GM19463 (cell line): ENCODE measurements around the gene ASGR1.

ENCODE experiments used
- ATAC-seq: cut with Tn5 transposase; IDR thresholded peaks from one replicate; pipeline ENCODE4 v1.9.1; 2021; ENCODE audit warnings: mild to moderate bottlenecking, moderate library complexity; ENCODE audit not compliant: unreplicated experiment

ASGR1 gene

DNA sequence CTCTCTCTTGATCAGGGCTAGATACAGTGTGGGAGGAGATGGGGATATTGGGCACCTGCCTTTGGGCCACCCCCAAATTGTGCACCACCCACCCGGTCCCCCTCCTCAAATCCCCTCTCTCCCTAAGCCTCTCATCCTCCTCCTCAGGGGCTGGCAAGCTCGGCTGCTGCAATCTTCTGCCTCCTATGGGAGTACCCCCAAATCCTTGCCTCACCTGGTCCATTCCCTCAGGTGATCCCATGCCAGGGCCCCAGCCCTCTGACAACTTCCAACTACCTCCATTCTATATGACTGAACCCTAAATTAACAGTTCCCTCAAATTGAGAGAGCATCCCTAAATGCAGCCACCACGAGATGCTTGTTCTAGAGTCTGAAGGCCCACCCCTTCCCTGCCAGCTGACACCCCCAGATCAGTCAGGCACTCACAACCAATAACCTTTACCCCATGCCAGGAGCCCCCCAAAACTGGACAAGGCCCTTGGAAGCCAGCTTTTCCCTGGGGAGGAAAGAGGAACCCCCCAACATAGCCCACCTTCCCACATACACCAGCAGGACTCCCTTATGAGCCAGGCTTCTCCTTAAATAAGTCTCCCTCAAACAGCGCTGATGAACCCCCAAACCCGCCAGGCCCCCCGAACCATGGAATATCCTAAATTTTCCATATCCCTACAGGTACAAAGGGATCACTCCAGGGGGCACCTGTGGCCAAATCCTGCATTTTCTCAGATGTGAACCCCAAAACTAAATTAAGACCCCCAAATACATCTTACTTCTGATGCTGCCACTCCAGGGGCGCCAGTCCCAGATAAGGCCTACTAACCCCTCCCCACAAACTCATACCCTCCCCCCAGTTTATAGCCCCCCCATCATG, 37.3 kb upstream of the ASGR1 start:
- no peak for ATAC-seq

DNA sequence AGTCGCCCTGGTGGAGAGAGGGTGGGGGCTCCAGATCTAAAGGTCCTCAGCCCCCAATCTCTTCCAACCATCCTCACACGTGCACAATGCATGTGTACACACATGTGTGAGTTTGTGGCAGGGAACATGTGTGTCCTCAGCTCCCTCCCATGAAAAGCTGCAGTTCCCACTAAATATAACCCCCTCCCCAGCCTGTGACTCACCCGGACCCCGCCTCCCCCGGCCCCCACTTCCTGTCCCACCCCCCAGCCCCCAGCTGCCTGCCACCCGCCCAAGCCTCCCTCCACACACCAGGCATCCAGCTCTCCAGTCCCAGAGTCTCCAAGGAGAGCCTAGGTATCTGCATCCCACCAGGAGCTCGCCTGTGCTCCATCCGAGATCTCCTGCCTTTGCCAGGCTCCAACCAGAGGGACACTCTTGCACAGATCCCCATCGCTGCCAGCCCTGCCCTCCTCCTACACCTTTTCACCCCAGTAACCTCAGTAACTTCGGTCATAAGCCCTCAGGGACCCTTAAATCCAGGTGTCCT, 36.5 kb upstream of the ASGR1 start:
- no peak for ATAC-seq

DNA sequence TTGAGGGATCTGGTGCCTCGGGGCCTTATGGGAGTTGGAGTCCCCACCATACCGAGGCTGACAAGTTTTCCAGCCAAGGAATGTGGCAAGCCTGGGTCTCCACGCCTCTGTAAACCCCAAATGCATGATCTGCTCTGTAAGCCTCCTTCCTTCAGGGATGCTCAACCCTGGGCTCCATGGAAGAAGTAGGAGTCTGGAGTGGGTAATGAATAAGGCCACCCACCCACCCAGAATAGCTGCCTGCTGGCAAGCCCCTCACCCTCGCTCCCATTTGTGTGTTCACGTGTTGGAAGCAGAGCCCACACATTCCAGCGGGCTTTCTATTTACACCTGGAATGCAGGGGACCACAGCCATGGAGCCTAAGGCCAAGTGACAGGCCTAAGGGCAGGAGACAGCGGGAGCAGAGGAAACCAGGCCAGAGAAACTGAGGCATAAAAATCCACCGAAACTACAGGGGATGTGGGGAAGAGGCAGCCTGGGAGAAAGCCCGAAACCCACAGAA, 36.0 kb upstream of the ASGR1 start:
- no peak for ATAC-seq

DNA sequence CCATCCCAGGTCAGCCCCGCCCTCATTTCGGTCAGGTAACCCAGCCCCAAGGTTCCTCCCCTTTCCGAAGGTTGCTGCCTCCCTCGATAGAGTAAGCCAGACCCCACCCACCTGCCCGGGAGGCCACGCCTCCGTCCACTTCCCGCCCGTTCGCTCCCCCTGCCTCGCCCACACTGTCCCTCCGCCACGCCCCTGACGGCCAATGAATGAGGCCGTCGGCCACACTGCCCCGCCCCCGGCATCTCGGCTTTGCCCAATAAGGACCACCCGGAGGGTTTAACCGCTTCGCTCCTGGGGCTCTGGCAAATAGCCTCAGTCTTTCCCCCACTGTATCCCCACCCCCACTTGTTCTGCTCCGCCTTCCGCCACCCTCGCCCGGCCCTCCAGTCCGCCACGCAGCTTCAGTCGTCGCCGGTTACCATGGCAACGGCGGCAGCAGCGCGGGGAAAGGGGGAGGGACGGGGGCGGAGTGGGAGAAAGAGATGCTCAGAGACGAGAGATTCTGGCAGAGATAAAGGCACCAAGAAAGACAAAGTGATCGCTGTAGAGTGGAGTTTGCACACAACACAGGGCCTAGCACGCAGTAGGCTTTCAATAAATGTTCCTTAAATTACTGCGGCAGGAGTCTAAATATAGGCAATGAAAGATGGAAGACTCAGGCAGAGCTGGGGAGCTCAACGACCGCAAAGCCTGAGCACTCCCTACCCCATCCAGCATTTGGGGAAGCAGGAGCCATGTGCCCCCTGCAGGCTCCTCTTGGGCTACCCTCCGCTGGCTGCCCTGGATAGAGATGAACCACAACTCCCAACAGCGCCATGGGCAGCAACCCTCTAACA, 35.3 kb upstream of the ASGR1 start:
- peak; percentile 61 for ATAC-seq

DNA sequence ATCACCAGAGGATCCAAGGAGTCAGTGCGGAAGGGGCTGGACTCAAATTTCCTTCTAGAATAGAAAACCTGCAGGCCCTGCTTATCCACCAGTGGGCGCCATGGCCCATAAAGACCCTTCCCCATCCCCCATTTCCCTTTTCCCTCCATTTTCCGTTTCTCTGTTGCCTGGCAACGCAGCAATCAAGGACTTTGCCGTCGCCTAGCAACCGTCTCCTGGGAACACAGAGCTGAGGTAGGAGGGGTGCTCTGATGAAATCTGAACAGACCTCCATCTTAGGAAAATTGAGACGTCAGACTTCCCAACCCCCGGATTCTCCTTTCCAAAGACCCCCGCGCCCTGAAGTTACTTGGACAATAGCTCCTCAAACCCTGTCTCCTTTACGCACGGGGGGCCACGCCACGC, 34.7 kb upstream of the ASGR1 start:
- no peak for ATAC-seq

DNA sequence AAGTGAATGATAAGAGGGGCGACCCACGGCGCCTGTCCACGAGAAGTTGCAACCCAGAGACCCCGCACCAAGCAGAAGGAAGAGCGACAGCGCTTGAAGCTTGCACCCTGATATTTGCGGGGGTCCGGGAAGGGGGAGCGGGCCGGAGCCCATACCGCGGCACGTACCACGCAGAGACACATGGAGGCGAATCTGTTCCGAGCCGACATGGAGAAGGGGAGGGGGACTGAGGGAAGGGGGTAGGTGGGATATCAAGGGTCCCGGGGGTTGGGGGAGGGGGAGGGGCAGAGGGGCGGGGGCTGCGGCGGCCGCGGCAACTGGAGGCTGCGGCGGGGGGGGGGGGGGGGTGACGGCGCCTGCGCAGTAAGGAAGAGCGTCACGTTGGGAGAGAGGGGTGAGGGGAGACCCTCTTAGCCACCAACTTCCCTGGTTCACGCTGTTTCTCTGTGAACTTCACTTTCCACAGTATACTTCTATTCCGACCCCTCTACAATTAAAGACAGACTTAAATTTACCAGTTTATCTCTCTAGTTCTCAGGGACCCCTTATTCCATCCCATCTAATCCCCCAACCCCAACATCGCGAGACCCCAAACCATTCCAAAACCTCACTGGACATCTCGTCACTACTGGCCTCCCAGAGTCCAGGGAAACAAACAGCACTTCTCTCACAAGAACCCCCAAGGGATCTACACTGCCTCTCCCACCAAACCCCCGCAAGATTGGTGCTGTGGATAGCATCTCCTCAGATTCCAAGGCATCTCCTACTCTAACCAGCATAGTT, 32.5 kb upstream of the ASGR1 start:
- ATAC-seq, result no peak

DNA sequence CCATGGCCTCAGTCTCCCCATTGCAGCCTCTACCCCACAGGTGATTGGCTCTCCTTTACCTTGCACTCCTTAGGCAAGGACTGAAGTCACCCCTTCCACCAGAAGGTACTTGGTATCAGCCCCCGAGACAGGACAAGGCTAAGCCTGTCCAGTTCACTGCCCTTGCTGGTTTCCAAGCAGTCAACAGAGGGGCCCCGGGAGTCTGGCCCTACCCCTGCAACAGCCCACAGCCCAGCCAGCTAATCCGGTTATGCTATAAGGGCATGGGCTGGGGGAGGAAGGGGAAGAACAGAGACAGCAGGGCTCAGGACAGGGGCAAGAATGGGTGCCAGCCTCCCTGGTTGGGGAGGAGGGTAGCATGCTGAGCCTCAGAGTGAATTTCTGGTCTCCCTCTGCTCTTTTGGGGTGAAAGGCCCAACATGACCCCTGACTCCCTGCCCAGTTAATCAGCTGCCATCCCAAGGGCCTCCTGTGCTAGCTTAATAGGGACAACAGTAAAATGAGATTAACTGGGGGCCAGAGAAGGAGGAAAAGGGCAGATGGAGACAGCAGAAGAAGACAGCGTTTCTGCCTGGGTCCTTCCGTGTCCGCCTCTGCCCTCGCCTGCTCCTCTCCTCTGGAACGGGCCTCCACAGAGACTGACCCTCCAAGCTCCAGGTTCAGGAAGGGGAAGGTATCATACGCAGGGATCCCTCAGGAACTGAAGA, 29.7 kb upstream of the ASGR1 start:
- ATAC-seq, result no peak

DNA sequence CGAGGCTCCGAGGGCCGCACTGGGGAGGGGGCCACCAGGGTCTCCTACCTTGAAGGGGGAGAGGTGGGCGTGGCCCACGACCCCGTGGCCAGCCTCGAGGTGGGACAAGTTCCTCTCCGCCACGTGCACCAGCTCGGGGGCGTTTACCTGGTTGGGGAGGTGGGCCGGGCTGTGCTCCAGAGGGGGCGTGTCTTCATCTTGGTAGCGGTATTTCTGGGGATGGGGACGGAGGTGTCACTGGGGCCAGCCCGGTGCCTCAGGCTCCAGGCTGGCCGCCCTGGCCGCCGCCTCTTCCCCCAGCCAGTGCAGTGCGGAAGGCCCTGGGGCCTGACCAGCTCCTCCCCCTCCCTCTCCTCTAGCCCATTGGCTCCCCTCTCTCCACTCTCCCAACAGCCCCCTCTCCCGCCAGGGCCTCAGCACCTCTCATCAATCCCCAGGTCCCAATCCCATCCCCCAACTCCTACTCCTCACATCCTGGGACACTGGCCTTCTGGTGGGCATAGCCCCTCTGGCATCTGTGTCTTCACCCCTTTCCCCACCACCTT, 28.9 kb upstream of the ASGR1 start:
- no peak for ATAC-seq

DNA sequence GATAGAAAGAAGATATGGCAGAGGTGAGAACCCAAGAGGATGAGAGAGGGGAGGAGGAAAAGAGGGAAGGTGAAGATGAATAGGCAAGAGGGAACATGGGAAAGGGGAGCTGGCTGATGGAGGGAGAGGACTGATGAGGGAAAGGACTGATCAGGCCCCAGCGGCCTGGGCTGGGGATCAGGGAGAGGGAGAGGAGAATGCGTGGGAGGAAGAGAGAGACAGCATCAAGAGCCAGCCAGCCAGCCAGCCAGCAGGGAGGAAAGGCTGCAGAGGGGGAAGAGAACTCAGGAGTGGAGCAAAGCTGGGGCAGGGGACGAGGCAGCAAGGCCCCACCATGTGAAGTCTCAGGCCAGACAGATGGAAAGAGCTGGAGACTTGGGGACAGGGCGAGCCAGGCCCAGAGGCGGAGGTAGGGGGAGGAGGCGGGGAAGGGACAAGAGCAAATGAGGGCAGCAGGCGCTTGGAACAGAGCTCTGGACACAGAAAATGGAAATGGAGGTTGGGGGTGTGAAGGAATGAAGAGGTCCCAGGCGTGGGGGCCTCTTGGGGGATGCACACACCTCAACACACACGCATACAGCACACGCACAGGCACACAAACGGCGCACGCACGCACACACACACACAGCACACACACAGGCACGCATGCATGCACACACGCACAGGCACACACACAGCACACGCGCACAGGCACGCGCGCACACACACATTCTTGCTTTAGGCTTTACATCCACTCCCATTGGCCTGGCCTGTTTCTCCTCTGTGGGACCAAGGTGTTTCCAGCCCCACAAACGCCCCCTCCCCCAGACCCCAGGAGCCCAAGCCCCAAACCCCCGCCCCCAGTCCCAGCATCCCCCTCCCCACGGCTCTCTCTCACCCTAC, 28.2 kb upstream of the ASGR1 start:
- ATAC-seq, result no peak

DNA sequence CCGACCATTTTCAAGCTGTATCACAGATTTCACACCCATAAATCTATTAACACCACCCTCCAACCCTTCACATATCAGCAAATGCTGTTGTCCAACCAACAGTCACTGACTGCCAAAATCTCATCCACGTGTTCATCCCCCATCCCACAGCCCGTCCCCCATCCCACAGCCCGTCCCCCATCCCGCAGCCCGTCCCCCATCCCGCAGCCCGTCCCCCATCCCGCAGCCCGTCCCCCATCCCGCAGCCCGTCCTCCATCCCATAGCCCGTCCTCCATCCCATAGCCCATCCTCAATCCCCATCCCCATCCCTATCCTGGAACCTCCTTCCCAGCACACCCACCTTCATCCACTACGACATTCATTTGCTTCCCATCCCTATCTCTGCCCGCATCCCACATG, 26.4 kb upstream of the ASGR1 start:
- ATAC-seq, result no peak

DNA sequence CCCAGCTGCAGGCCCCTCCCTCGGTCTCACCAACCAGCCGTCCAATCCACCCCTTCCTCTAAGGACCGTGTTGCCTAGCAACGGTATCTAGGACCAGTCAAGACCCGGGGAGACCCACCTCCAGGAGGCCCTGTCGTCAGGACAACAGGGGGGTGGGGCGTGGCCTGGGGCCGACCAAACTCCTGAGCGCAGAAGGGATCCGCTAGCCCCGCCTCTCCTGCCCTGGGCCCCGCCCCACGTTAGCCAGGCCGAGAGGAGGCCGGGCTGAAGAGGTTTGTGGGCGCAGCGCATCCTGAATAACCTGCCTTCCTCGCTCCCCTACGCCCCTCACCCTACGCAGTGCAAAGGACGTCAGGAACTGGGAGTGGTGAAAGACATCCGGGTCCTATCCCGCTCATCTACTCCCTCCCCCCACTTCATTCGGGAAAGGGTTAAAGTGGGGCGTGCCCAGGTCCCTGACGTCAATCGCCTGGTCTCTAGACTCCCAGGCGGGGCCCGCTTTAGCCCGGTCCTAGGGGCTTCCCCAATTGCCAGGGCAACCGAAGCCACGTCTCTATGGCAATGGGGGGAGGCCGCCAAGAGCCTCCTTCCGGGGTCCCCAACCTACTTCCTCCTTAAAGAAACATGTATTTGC, 25.8 kb upstream of the ASGR1 start:
- peak; percentile 90 for ATAC-seq

DNA sequence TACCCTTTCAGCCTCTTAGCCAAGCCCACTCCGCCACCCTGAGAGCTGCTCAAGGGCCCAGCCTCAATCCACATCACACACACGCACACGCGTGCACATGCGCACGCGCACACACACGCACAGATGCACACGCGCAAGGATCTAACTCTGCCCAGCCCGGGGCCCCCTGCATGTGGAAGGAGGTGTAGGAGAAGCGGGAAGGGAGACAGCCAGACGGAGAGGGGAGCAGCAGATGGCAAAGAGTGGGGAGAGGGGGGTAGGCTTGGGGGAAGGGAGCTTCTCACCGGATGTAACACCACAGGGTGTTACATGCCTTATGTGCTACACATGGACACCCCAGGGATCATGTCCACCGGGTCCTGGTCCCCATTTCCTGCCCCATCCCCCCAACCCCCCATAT, 25.2 kb upstream of the ASGR1 start:
- ATAC-seq, result no peak

DNA sequence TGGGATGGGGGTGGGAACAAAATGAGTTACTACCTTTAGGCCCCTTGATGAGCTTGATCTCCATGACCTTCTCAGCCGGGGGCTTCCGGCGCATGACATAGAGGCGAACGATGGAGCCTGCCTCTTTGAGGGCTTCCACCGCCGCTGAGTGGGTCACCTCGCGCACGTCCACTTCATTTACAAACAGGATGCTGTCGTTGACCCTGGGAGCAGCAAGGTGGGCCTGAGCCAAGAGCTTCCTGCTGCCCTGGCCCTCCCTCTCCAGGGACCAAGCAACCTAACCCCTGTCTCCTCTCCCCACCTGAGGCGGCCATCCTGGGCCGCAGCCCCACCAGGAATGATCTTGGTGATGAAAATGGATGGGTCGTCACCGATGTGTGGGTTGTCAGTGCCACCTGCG, 24.2 kb upstream of the ASGR1 start:
- no peak for ATAC-seq

DNA sequence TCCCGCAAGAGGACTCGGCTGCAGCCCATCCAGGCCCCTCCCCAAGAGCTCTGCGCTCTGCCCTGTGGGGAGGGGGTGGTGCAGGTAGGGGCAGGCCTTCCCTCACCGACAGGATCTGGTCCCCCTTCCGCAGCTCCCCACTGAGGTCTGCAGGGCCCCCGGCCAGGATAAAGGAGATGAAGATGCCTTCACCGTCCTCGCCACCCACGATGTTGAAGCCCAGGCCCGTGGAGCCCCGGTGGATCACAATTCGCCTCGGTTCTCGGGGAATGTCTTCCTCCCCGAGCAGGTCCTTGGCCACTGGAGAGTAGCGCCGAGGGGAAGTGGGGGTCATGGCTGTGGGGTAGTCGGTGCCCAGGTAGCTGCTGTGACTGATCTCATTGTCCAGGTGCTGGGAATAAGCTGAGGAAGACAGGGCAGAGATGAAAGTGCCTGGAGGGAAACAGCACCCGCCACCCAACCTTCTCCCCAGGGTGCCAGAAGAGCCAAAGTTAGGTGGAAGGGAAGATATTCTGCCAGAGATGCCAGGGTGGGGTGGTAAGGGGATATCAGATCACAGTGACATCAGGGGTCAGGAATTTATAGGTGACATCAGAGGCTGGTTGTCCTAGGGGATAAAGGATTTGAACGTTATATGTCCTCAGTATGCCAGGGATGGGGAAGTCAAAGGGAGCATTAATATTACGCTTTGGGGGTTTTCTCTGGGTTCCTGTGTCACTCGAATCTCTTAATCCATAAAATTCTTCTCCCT, 17.7 kb upstream of the ASGR1 start:
- ATAC-seq, result no peak

DNA sequence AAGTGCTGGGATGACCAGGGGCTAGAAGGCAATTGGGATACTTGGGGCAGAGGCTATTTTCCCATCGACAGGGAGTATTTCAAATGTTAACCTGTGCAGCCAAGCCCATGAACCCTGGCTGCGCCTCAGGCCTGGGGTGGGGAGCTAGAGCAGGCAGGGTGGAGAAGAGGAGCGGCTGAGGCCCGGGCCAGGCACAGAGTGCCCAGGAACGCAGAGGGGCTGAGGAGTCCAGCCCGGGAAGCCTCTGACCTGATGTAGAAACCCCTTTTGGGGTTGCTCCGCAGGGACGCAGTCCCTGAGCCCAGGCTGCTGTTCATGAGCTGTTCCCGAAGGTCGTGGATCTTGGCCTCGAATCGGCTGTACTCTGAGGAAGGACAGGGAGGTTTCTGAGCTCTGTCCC, 16.8 kb upstream of the ASGR1 start:
- ATAC-seq, result no peak

DNA sequence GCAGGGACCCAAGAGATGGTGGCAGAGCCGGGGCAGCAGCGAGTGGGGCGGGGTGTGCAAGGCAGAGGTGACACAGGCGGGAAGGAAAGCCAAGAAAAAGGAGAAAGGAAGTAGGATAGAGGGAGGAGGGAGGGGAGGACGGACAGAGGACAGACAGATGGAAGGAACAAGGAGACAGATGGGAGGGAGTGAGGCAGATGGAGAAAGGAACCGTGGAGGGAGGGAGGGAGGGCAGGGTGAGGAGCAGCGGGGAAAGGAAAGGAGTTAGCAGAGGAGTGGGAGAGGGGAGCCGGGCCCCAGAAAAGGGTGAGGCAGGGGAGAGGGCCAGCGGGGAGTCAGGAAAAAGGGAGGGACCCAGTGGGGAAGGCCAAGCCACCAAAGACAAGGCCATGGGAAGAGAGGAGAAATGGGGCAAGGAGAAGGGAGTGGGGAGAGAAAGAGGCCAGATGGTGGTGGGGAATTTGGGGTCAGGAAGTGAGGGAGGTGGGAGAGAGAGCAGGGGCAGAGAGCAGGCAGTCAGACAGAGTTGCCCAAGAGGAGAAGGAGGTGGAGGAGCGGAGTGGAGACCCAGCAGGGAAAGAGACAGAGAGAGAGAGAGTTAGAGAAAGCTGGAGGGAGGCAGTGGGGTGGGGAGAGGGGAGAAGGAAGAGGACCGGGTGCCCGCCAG, 13.2 kb upstream of the ASGR1 start:
- no peak for ATAC-seq

DNA sequence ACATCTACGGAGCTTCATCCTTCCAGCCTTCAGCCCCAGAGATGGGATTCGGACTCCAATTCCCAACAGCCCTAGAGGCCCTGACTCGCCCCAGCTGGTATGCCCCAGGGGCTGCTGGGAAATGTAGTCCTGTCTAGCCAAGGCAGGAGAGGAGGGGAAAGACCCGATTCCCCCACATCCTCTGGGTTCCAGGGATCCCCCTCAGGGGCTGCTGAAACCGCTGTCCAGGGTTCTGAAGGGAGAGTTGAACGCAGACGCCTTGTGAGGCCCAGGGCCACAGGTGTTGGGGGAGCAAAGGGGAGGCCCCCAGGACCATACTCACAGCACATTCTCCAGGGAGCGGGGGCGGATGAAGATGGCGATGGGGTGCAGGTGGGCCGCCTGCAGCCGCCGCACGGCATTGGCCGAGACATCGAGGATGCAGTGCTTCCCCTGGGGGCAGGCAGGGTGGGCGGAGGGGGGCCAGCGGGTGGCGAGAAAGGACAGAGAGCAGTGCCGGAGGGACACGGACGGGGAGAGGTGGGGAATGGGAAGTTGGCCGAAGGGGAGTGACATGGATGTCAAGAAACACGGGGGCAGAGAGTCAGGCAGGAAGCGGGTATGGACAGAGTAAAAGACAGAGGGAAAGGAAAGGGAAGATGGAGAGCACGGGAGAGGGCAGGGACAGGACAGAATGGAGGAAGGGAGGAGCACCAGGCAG, 12.6 kb upstream of the ASGR1 start:
- no peak for ATAC-seq
